ENCODE results near the gene CCR6. TPM values are rescaled to one million over a fixed set of nuclear protein-coding genes. Genes with fewer than 3 reads are reported as not detected.

The CCR6 gene
- polyA plus RNA-seq, 2 donors = 0.27 TPM; not detected in 1

DNA sequence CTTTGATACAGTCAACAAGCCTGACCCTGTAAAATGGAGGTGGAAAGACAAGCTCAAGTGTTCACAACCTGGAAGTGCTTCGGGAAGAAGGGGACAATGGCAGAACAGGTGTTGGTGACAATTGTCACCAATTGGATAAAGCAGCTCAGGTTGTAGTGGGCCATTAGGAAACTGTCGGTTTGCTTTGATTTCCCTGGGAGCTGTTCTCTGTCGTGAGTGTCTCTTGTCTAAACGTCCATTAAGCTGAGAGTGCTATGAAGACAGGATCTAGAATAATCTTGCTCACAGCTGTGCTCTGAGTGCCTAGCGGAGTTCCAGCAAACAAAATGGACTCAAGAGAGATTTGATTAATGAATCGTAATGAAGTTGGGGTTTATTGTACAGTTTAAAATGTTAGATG lies 15.0 kb downstream of the CCR6 start:
- Histone ChIP-seq H3K4me3 (ENCODE audit: low read depth in 1 of 2, low read length in 2 of 2) (no peak overlapping the region), H3K9me3 (ENCODE audit: control insufficient read depth in 2 of 2, insufficient read depth in 1 of 2, low read depth in 1 of 2, low read length in 1 of 2) (no peaks in the 10 kb centered on the region), H3K27me3 (ENCODE audit: control insufficient read depth in 1 of 2, insufficient read depth in 2 of 2, low read length in 2 of 2) (peaks cover 0 to 4% of the 10 kb centered on the region in 2 donors), H3K36me3 (ENCODE audit: control insufficient read depth in 2 of 2, insufficient read depth in 2 of 2, low read length in 1 of 2) (no peaks in the 10 kb centered on the region), H3K4me1 (ENCODE audit: control insufficient read depth in 2 of 2, insufficient read depth in 2 of 2, low read length in 1 of 2) (no peaks in the 10 kb centered on the region), H3K27ac (ENCODE audit: low read depth in 2 of 2, low read length in 1 of 2) (no peak overlapping the region)
- 61 to 67% methylated on average over 6 of the region's 6 CpGs for WGBS, 2 donors

- 87 to 92% methylated on average over 4 of the region's 4 CpGs for WGBS, 2 donors
Measured at GRCh38 chr6:167139761-167140160, 16.9 kb downstream of the CCR6 start.

GRCh38 chr6:167140589-167141474 lies 17.9 kb downstream of the CCR6 start:
- peaks cover 0 to 4% of the 10 kb centered on the region in 2 donors for H3K27me3 ChIP-seq (ENCODE audit: control insufficient read depth in 1 of 2, insufficient read depth in 2 of 2, low read length in 2 of 2)
- WGBS, 2 donors = 62 to 64% methylated on average over 10 of the region's 10 CpGs

More at GRCh38 chr6:167139761-167140160, 16.9 kb downstream of the CCR6 start:
- H3K9me3 ChIP-seq (ENCODE audit: control insufficient read depth in 2 of 2, insufficient read depth in 1 of 2, low read depth in 1 of 2, low read length in 1 of 2) = no peaks in the 10 kb centered on the region
- no peak overlapping the region for H3K27ac ChIP-seq (ENCODE audit: low read depth in 2 of 2, low read length in 1 of 2)
- no peak overlapping the region for H3K4me3 ChIP-seq (ENCODE audit: low read depth in 1 of 2, low read length in 2 of 2)
- peaks cover 0 to 4% of the 10 kb centered on the region in 2 donors for H3K27me3 ChIP-seq (ENCODE audit: control insufficient read depth in 1 of 2, insufficient read depth in 2 of 2, low read length in 2 of 2)
- H3K4me1 ChIP-seq (ENCODE audit: control insufficient read depth in 2 of 2, insufficient read depth in 2 of 2, low read length in 1 of 2) = no peaks in the 10 kb centered on the region
- no peaks in the 10 kb centered on the region for H3K36me3 ChIP-seq (ENCODE audit: control insufficient read depth in 2 of 2, insufficient read depth in 2 of 2, low read length in 1 of 2)

GRCh38 chr6:167141667-167142432 lies 19.0 kb downstream of the CCR6 start:
- no peaks in the 10 kb centered on the region for H3K9me3 ChIP-seq (ENCODE audit: control insufficient read depth in 2 of 2, insufficient read depth in 1 of 2, low read depth in 1 of 2, low read length in 1 of 2)
- 46 to 47% methylated on average over 18 of the region's 18 CpGs for WGBS, 2 donors
- H3K27ac ChIP-seq (ENCODE audit: low read depth in 2 of 2, low read length in 1 of 2) = no peak overlapping the region
- H3K27me3 ChIP-seq (ENCODE audit: control insufficient read depth in 1 of 2, insufficient read depth in 2 of 2, low read length in 2 of 2) = peaks cover 0 to 4% of the 10 kb centered on the region in 2 donors
- no peaks in the 10 kb centered on the region for H3K36me3 ChIP-seq (ENCODE audit: control insufficient read depth in 2 of 2, insufficient read depth in 2 of 2, low read length in 1 of 2)
- H3K4me1 ChIP-seq (ENCODE audit: control insufficient read depth in 2 of 2, insufficient read depth in 2 of 2, low read length in 1 of 2) = peaks cover 0 to 2% of the 10 kb centered on the region in 2 donors
- H3K4me3 ChIP-seq (ENCODE audit: low read depth in 1 of 2, low read length in 2 of 2) = no peak overlapping the region

More at GRCh38 chr6:167140589-167141474, 17.9 kb downstream of the CCR6 start:
- Histone ChIP-seq H3K4me1 (ENCODE audit: control insufficient read depth in 2 of 2, insufficient read depth in 2 of 2, low read length in 1 of 2) (no peaks in the 10 kb centered on the region), H3K9me3 (ENCODE audit: control insufficient read depth in 2 of 2, insufficient read depth in 1 of 2, low read depth in 1 of 2, low read length in 1 of 2) (no peaks in the 10 kb centered on the region), H3K36me3 (ENCODE audit: control insufficient read depth in 2 of 2, insufficient read depth in 2 of 2, low read length in 1 of 2) (no peaks in the 10 kb centered on the region), H3K4me3 (ENCODE audit: low read depth in 1 of 2, low read length in 2 of 2) (no peak overlapping the region), H3K27ac (ENCODE audit: low read depth in 2 of 2, low read length in 1 of 2) (no peak overlapping the region)

DNA sequence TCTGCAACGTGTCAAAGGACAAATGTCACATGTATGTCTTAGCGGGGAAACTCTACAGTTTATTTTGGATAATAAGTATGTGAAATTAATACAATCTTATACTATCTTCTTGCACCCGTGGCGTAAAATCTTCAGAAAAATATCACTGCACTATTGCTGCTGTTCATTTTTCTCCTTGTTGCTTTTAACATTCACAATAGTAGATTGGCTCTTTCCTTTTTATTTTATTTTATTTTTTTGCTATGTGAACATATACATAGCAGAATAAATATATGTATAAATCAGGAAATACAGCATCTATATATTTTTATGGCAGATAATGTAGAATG lies 19.5 kb downstream of the CCR6 start:
- peaks cover 0 to 4% of the 10 kb centered on the region in 2 donors for H3K27me3 ChIP-seq (ENCODE audit: control insufficient read depth in 1 of 2, insufficient read depth in 2 of 2, low read length in 2 of 2)
- H3K4me3 ChIP-seq (ENCODE audit: low read depth in 1 of 2, low read length in 2 of 2) = no peak overlapping the region
- 32 to 34% methylated on average over 4 of the region's 4 CpGs for WGBS, 2 donors
- no peak overlapping the region for H3K27ac ChIP-seq (ENCODE audit: low read depth in 2 of 2, low read length in 1 of 2)
- no peaks in the 10 kb centered on the region for H3K36me3 ChIP-seq (ENCODE audit: control insufficient read depth in 2 of 2, insufficient read depth in 2 of 2, low read length in 1 of 2)
- no peaks in the 10 kb centered on the region for H3K9me3 ChIP-seq (ENCODE audit: control insufficient read depth in 2 of 2, insufficient read depth in 1 of 2, low read depth in 1 of 2, low read length in 1 of 2)
- H3K4me1 ChIP-seq (ENCODE audit: control insufficient read depth in 2 of 2, insufficient read depth in 2 of 2, low read length in 1 of 2) = peaks cover 0 to 2% of the 10 kb centered on the region in 2 donors

DNA sequence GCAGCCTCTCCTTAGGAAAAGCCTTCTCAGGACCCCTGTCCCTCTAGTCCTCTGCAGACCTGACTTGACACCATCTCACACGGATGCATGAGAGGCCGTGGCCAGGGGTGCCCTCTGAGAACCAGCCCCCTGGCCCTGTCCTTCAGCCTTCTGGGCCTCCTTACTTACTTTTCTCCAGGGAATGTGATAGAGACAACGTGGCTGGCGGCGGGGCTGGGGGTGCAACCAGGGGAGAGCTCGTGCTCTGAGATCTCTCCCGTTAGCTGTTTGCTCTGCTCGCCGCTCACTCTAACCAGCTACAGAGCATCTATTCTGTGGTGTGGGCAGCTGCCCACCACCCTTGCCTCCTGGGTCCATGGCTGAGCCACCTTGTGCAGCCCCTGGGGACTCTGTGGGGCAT lies 20.1 kb downstream of the CCR6 start:
- H3K27me3 ChIP-seq (ENCODE audit: control insufficient read depth in 1 of 2, insufficient read depth in 2 of 2, low read length in 2 of 2) = peaks cover 0 to under 1% of the 10 kb centered on the region in 2 donors
- WGBS, 2 donors = 83 to 87% methylated on average over 9 of the region's 9 CpGs
- H3K36me3 ChIP-seq (ENCODE audit: control insufficient read depth in 2 of 2, insufficient read depth in 2 of 2, low read length in 1 of 2) = no peaks in the 10 kb centered on the region

GRCh38 chr6:167145461-167145860 lies 22.6 kb downstream of the CCR6 start:
- Histone ChIP-seq H3K27ac (ENCODE audit: low read depth in 2 of 2, low read length in 1 of 2) (no peak overlapping the region), H3K27me3 (ENCODE audit: control insufficient read depth in 1 of 2, insufficient read depth in 2 of 2, low read length in 2 of 2) (no peaks in the 10 kb centered on the region), H3K36me3 (ENCODE audit: control insufficient read depth in 2 of 2, insufficient read depth in 2 of 2, low read length in 1 of 2) (no peaks in the 10 kb centered on the region), H3K9me3 (ENCODE audit: control insufficient read depth in 2 of 2, insufficient read depth in 1 of 2, low read depth in 1 of 2, low read length in 1 of 2) (no peaks in the 10 kb centered on the region), H3K4me3 (ENCODE audit: low read depth in 1 of 2, low read length in 2 of 2) (no peak overlapping the region), H3K4me1 (ENCODE audit: control insufficient read depth in 2 of 2, insufficient read depth in 2 of 2, low read length in 1 of 2) (peaks cover 0 to 2% of the 10 kb centered on the region in 2 donors)
- WGBS, 2 donors = 87 to 88% methylated on average over 12 of the region's 12 CpGs

More for the DNA sequence above, 20.1 kb downstream of the CCR6 start:
- no peaks in the 10 kb centered on the region for H3K9me3 ChIP-seq (ENCODE audit: control insufficient read depth in 2 of 2, insufficient read depth in 1 of 2, low read depth in 1 of 2, low read length in 1 of 2)
- no peak overlapping the region for H3K4me3 ChIP-seq (ENCODE audit: low read depth in 1 of 2, low read length in 2 of 2)
- H3K27ac ChIP-seq (ENCODE audit: low read depth in 2 of 2, low read length in 1 of 2) = no peak overlapping the region
- peaks cover 0 to 2% of the 10 kb centered on the region in 2 donors for H3K4me1 ChIP-seq (ENCODE audit: control insufficient read depth in 2 of 2, insufficient read depth in 2 of 2, low read length in 1 of 2)

GRCh38 chr6:167146135-167146534 lies 23.2 kb downstream of the CCR6 start:
- H3K27ac ChIP-seq (ENCODE audit: low read depth in 2 of 2, low read length in 1 of 2) = no peak overlapping the region
- H3K4me1 ChIP-seq (ENCODE audit: control insufficient read depth in 2 of 2, insufficient read depth in 2 of 2, low read length in 1 of 2) = peaks cover 0 to 2% of the 10 kb centered on the region in 2 donors
- no peak overlapping the region for H3K4me3 ChIP-seq (ENCODE audit: low read depth in 1 of 2, low read length in 2 of 2)
- no peaks in the 10 kb centered on the region for H3K9me3 ChIP-seq (ENCODE audit: control insufficient read depth in 2 of 2, insufficient read depth in 1 of 2, low read depth in 1 of 2, low read length in 1 of 2)
- WGBS, 2 donors = 69 to 77% methylated on average over 15 of the region's 15 CpGs
- H3K27me3 ChIP-seq (ENCODE audit: control insufficient read depth in 1 of 2, insufficient read depth in 2 of 2, low read length in 2 of 2) = no peaks in the 10 kb centered on the region
- H3K36me3 ChIP-seq (ENCODE audit: control insufficient read depth in 2 of 2, insufficient read depth in 2 of 2, low read length in 1 of 2) = no peaks in the 10 kb centered on the region

DNA sequence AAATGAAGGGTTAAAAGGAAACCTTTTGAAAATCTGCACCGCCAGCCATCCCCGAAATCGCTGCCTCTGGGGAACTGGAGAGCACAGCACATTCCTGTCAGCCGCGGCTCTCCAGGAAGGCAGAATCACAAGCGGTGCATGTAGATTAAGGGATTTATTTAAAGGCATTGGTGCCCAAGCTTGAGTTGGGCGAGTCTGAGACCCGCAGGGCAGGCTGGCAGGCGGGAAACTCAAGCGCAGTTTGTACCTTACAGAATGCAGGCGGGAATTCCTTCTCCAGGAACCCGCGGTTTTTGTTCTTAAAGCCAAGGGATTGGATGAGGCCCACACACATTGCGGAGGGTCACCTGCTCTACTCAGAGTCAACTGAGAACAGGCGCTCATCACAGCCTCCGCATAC lies 24.1 kb downstream of the CCR6 start:
- Histone ChIP-seq H3K27ac (ENCODE audit: low read depth in 2 of 2, low read length in 1 of 2) (no peak overlapping the region), H3K4me3 (ENCODE audit: low read depth in 1 of 2, low read length in 2 of 2) (no peak overlapping the region), H3K9me3 (ENCODE audit: control insufficient read depth in 2 of 2, insufficient read depth in 1 of 2, low read depth in 1 of 2, low read length in 1 of 2) (no peaks in the 10 kb centered on the region), H3K27me3 (ENCODE audit: control insufficient read depth in 1 of 2, insufficient read depth in 2 of 2, low read length in 2 of 2) (no peaks in the 10 kb centered on the region), H3K36me3 (ENCODE audit: control insufficient read depth in 2 of 2, insufficient read depth in 2 of 2, low read length in 1 of 2) (no peaks in the 10 kb centered on the region), H3K4me1 (ENCODE audit: control insufficient read depth in 2 of 2, insufficient read depth in 2 of 2, low read length in 1 of 2) (peaks cover 0 to 2% of the 10 kb centered on the region in 2 donors)
- WGBS, 2 donors = 33 to 44% methylated on average over 16 of the region's 16 CpGs
